Measurements from ENCODE around the gene FAM89B.

FAM89B gene

GRCh38 chr11:65557280-65558001, 14.9 kb upstream of the FAM89B start:
- TF ChIP-seq REST (IDR thresholded peaks at IDR 0.05; ENCODE audit: insufficient read depth in 1 of 2, low read depth in 2 of 2, low read length in 2 of 2) (no peak), POLR2AphosphoS5 (IDR thresholded peaks at IDR 0.05; ENCODE audit: low read depth, low read length) (no peak)

GRCh38 chr11:65558002-65558929, 14.1 kb upstream of the FAM89B start, which contains the start of gene LTBP3:
LTBP3 (minus strand) TSS chr11:65558359; CDS start chr11:65557959, 400 bp downstream.
- TF ChIP-seq TAF1 (IDR thresholded peaks at IDR 0.05; ENCODE audit: borderline replicate concordance, insufficient read depth, low read length) (0 out of 2 replicates have a peak, but pooled peaks have one; percentile 17), FOXP2 (optimal IDR thresholded peaks at IDR 0.05; ENCODE audit: borderline replicate concordance, extremely low read depth, extremely low read length, insufficient read depth) (peak; percentile 46), POLR2AphosphoS5 (IDR thresholded peaks at IDR 0.05; ENCODE audit: low read depth, low read length) (peak; percentile 59), SIN3A (IDR thresholded peaks at IDR 0.05; ENCODE audit: borderline replicate concordance, insufficient read depth, low read length) (0 out of 2 replicates have a peak, but pooled peaks have one; percentile 26), REST (IDR thresholded peaks at IDR 0.05; ENCODE audit: insufficient read depth in 1 of 2, low read depth in 2 of 2, low read length in 2 of 2) (0 out of 4 replicates have a peak, but pooled peaks of 1 of the 2 experiments have one; percentile 37)

GRCh38 chr11:65558930-65559509, 13.3 kb upstream of the FAM89B start:
- TF ChIP-seq FOXP2 (optimal IDR thresholded peaks at IDR 0.05; ENCODE audit: borderline replicate concordance, extremely low read depth, extremely low read length, insufficient read depth) (no peak), TAF1 (IDR thresholded peaks at IDR 0.05; ENCODE audit: borderline replicate concordance, insufficient read depth, low read length) (no peak), REST (IDR thresholded peaks at IDR 0.05; ENCODE audit: insufficient read depth in 1 of 2, low read depth in 2 of 2, low read length in 2 of 2) (no peak), SIN3A (IDR thresholded peaks at IDR 0.05; ENCODE audit: borderline replicate concordance, insufficient read depth, low read length) (no peak), POLR2AphosphoS5 (IDR thresholded peaks at IDR 0.05; ENCODE audit: low read depth, low read length) (no peak)

GRCh38 chr11:65559535-65559934, 12.8 kb upstream of the FAM89B start:
- TF ChIP-seq REST (IDR thresholded peaks at IDR 0.05; ENCODE audit: insufficient read depth in 1 of 2, low read depth in 2 of 2, low read length in 2 of 2) (no peak), SIN3A (IDR thresholded peaks at IDR 0.05; ENCODE audit: borderline replicate concordance, insufficient read depth, low read length) (no peak), TAF1 (IDR thresholded peaks at IDR 0.05; ENCODE audit: borderline replicate concordance, insufficient read depth, low read length) (no peak), POLR2AphosphoS5 (IDR thresholded peaks at IDR 0.05; ENCODE audit: low read depth, low read length) (no peak), FOXP2 (optimal IDR thresholded peaks at IDR 0.05; ENCODE audit: borderline replicate concordance, extremely low read depth, extremely low read length, insufficient read depth) (no peak)
